NCI-H2029 treated with DMSO at 0.1 percent for 48 hours (cell line): ENCODE measurements around the gene CAPN12.

Experiments used
- DNase-seq: peaks from one replicate; lab custom pipeline; 2025; lab: John Stamatoyannopoulos, UW

CAPN12 gene

GRCh38 chr19:38725469-38726283, 18.6 kb downstream of the CAPN12 start:
- no peak for DNase-seq

GRCh38 chr19:38723990-38724854, 20.1 kb downstream of the CAPN12 start:
- no peak for DNase-seq

DNA sequence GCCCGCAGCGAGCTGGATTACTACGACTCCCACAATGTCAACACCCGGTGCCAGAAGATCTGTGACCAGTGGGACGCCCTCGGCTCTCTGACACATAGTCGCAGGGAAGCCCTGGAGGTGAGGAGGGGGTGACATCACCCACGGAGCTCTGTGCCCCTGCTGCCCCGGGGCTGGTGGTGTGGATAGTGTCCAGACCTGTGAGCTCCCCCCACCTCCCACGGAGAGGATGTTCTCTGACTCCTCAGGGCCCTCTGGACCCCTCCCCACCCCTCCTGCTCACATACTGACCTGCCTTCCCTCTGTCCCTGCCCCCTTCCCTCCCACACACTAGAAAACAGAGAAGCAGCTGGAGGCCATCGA, 20.7 kb downstream of the CAPN12 start:
- DNase-seq, result no peak

DNA sequence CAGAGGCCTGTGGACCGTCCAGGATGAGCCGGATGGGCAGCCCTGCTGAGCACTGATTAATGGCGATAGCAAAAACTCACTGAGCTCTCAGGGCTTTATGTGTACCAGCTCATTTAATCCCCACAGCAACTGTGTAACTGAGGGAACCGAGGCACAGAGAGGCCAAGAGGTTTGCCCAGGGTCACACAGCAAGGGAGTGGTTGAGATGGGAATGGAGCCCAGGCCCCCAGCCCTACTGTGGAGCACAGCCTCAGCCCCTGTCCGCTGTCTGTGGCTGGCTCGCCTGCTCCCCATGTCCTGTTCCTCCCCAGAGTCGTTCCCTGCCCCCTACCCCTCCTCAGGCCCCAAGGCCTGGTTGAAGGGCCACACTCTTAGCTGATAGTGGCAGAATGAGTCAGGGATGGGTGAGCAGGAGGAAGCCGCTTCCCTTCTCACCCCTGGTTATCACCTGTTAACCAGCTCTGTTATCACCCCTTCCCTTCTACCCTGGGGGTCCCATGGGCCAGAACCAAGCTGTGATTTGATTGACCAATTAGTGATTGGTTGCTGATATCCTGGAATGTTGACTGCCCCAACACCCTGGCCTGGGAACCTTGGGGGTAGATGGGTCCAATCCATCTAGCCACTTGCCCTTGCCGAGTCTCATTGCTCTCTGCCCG, 21.2 kb downstream of the CAPN12 start:
- no peak for DNase-seq

DNA sequence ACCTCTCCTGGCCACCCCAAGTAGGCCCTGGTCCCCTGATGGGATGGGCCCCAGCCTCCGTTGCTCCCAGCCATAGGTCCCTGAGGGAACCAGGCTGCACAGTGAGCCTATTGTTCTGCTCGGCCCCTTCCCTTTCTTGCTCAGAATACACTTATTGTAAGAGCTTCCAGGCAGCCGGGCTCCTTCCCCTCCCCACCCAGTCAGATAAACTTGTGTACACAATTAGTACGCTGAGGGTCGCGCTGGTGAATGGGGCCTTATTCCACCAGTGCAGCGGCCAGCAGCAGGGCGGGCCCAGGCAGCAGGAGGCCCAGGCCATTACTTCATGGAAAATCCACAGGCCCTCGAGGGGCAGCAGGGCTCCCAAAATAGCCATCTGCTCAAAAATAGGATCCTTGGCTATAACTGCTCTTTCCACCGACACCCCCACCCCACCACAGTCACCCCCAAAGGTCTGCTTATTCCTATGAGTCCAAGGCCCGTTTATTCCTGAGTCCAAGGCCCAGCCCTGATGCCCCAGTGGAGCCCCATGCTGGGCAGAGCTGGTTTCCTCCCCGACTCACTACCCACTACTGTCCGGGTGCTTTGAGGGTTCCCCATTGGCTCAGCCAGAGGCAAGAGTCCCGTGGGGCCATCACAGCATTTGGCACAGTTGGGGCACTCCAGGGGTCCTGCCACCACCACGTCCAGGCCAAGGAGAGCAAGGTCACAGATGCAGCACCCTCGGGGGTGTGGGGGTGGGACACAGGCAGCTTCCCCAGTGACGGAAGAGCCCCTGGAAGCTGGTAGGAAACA, 22.1 kb downstream of the CAPN12 start:
- DNase-seq, result no peak

- no peak for DNase-seq
Measured at GRCh38 chr19:38721496-38721895, 22.8 kb downstream of the CAPN12 start.

DNA sequence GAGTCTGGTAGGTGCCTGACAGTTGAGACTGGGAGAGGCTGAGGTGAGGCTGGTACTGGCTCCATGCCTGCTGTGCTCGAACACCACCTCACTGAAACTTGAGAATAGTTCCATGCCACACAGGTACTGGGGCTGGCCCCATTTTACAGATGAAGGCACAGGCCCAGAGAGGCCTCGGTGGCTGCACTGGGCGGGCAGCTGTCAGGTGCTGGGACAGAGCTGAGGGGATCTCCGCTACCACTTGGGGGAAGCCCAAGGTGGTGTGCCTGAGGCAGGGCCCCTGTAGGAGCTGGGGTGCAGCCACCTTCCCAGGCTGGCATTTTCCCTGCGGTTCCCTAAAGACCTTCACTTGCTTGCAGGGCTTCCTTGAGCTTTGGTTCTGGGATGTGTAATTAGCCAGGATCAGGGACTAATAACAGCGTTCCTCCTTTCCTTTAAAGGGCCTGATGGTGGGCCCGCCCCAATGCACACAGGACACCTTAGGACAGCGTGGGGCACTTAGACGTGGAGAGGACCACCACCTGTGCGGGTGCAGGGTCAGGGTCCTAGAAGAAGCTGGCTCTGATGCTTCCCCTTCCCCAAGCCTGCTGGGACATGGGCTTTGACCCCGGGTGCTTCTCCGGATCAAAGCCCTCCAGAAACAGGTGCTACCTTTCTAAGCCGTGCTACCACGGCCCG, 23.6 kb downstream of the CAPN12 start:
- DNase-seq, result no peak

GRCh38 chr19:38719761-38720558, 24.3 kb downstream of the CAPN12 start:
- DNase-seq, result peak; percentile 34

DNA sequence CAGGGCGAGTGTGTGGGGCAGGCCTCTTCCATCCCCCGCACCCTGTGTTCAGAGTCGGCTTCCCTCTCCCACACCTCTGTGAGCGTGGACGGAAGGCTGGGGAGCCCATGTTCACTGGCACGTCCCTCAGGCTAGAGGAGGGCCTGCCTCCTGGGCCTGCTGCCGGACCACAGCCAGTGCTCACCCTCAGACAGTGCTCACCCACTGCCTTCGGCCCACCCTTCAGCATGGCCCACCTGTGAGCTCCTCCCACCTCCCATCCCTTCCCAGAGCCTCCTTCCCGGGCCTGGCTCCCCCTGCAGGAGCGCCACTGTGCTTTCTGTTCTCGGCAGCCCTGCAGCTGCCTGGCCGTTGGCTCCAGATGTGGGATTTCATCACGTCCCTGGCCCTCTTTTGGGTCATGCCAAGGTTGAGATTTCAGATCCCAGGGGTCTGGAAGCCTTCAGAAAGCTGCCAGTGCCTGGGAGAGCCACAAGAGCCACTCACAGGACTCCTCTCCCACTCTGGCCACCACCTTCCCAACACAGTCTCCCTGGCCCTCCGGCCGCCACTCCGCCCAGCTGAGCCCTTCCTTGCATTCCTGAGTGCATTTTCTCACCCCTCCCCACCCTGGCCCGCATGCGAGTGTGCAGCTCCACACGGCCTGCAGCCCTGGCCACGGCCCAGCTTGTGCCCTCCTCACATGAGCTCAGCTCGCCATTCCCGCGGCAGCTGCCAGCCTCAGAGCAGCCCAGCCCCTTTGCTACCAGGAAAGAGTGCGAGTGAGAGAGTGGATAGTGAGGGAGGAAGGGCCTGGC, 25.3 kb downstream of the CAPN12 start:
- peak; percentile 58 for DNase-seq

- no peak for DNase-seq
Measured at GRCh38 chr19:38717855-38718254, 26.4 kb downstream of the CAPN12 start.

DNA sequence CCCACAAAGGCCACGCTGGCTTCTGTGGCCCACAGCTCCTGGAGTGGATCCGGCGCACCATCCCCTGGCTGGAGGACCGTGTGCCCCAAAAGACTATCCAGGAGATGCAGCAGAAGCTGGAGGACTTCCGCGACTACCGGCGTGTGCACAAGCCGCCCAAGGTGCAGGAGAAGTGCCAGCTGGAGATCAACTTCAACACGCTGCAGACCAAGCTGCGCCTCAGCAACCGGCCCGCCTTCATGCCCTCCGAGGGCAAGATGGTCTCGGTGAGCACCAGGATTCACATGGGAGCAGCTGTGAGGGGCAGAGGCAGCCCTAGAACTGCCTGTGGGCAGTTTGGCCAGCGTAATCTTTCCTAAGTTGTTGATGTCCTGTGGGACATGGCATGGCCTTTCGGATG, 27.2 kb downstream of the CAPN12 start:
- DNase-seq, result no peak

DNA sequence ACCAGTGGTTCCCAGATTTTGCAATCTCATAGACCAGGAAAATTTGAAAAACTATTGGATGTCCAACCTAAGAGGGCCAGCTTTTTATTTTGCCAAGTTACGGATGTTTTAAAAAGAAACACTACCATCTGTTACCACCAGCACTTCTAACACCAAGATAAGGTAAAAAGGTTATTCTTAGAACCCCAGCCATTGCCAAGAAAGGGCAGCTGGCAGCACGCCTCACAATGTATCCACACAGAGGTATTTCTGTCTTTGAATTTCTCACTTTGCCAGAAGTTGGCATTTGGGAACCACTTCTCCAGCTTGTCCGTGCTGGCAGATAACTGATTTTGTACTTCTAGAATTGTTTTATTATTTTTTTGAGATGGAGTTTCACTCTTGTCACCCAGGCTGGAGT, 28.7 kb downstream of the CAPN12 start:
- DNase-seq, result no peak

GRCh38 chr19:38714354-38714778, 29.9 kb downstream of the CAPN12 start:
- DNase-seq, result no peak

DNA sequence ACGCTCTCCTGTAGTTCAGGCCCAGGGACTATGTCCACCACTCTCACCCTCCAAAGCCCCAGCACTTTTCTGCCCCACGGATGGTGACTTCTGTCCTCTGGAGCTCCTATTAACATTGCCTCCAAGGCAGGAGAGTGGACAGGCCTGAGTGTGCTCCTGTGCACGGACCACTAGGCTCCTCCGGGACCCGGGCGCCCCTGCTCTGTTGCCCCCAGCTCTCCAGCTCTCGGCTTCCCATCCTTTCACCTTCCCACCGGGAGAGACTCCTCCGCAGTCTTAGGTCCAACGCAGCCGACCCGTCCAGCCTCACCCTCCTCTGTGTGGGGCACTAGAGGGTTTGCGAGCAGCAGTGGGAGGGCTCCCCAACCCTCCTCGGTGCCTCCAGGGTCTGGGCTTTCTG, 30.4 kb downstream of the CAPN12 start:
- DNase-seq, result no peak

- no peak for DNase-seq
Measured at GRCh38 chr19:38713227-38713649, 31.0 kb downstream of the CAPN12 start.

GRCh38 chr19:38712161-38712748, 32.0 kb downstream of the CAPN12 start:
- DNase-seq, result no peak

GRCh38 chr19:38711726-38712153, 32.5 kb downstream of the CAPN12 start:
- DNase-seq, result peak; percentile 67

- no peak for DNase-seq
Measured at GRCh38 chr19:38710928-38711725, 33.1 kb downstream of the CAPN12 start.

DNA sequence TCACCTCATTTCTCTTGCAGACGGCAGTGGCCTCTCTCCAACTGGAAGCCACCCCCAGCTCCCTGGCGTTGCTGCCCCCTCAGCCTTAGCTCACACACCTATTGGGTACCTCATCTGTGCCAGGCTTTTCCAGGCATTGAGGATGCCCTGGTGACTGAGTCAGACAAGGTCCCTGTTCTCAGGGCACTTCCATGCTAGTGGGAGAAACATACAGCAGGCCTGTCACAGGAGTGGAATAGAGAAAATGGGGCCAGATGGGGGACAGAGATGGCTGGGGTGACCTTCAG, 33.9 kb downstream of the CAPN12 start:
- DNase-seq, result no peak
